Aorta (tissue), 5 donors: ENCODE measurements around the gene HESX1. TPM values are rescaled to one million over a fixed set of nuclear protein-coding genes. Genes with fewer than 3 reads are reported as not detected.

ENCODE experiments used
- ATAC-seq: fragments of 200-7000 bp; cut with Tn5 transposase; one replicate; pipeline ENCODE4 v1.9.1; 2022; ENCODE audit warnings: moderate library complexity; ENCODE audit not compliant: low FRiP score
- DNase-seq, 2 donors: peaks; one replicate each; pipeline ENCODE4 v3.0.0-alpha.2; 2020
- H3K27ac ChIP-seq, 2 donors: one replicate each; pipeline ENCODE4 v1.5.1; 2013; ENCODE audit warnings: low read length in 2 of 2, mild to moderate bottlenecking in 2 of 2, moderate library complexity in 2 of 2, control low read depth in 1 of 2, inconsistent platforms in 1 of 2, low read depth in 1 of 2
- H3K27me3 ChIP-seq, 2 donors: one replicate each; pipeline ENCODE4 v1.6.1; 2013; ENCODE audit warnings: control low read depth in 1 of 2, low read length in 1 of 2, mild to moderate bottlenecking in 1 of 2, moderate library complexity in 1 of 2; ENCODE audit not compliant: insufficient read depth in 2 of 2, control insufficient read depth in 1 of 2
- H3K36me3 ChIP-seq, 2 donors: one replicate each; pipeline ENCODE4 v1.6.1; 2013; ENCODE audit warnings: control low read depth in 1 of 2, low read length in 1 of 2, mild to moderate bottlenecking in 1 of 2; ENCODE audit not compliant: insufficient read depth in 2 of 2, control insufficient read depth in 1 of 2
- H3K4me1 ChIP-seq, 2 donors: one replicate each; pipeline ENCODE4 v1.6.1; 2013; ENCODE audit warnings: low read length in 2 of 2, control low read depth in 1 of 2, mild to moderate bottlenecking in 1 of 2, moderate library complexity in 1 of 2; ENCODE audit not compliant: insufficient read depth in 2 of 2, control insufficient read depth in 1 of 2
- H3K4me3 ChIP-seq, 2 donors: one replicate each; pipeline ENCODE4 v1.5.1; 2013; ENCODE audit warnings: low read length in 2 of 2, control low read depth in 1 of 2, mild to moderate bottlenecking in 1 of 2
- H3K9me3 ChIP-seq: one replicate; pipeline ENCODE4 v1.6.1; 2013; ENCODE audit warnings: mild to moderate bottlenecking, low read length; ENCODE audit not compliant: control insufficient read depth
- WGBS, 2 donors: extraction: QIAGEN DNeasy Blood & Tissue Kit; methylation state at CpG; one replicate each; pipeline ENCODE4 v1.1.7; 2013; 5-methylcytosine and 5-hydroxymethylcytosine counted together
- intact Hi-C, 2 donors: fragments of 100-400 bp; cut with DNase I; formaldehyde crosslinking; loops; one replicate each; pipeline versions ENCODE4 v1.14.2 to v1.15.0; 2022
- long read RNA-seq, 2 donors: library from polyadenylated mRNA; unstranded; transcript quantifications; one replicate each; pipeline ENCODE4 v2.0.0, GENCODE V29; 2020 to 2021
- polyA plus RNA-seq, 2 donors: library from polyadenylated mRNA; stranded (reverse); fragments of 200-250 nt; gene quantifications; one replicate each; pipeline ENCODE4 v1.2.3, GENCODE V29; 2013
- total RNA-seq, 2 donors: library from RNA; stranded (reverse); fragmentation: NEBNext Ultra II Directional; extraction: Animal tissue kit (Norgen Biotek cat#: 25700); gene quantifications; one replicate each; pipeline ENCODE4 v1.2.1, GENCODE V29; 2021
- donor health status: healthy with polysubstance abuse.
- donor health status: Bipolar disorder and iron deficiency.
- donor health status: DM: no; HTN: no; CAD: no.
- donor health status: DM: no; HTN: no; CAD: no.
- donor health status: DM: yes; HTN: yes; CAD: no.

HESX1 gene
- total RNA-seq, result 1 to 10 TPM in 1 of 2 donors, under 1 TPM in 1; 0.36 to 1.9 TPM
- 1 to 10 TPM in 1 of 2 donors, under 1 TPM in 1; 0.95 to 1.8 TPM for polyA plus RNA-seq
- long read RNA-seq, donor 1, result 0 reads
- long read RNA-seq, donor 2, partial matches to known transcripts, result 0 of 1 reads
- long read RNA-seq, donor 2, other reads (novel, unspliced or antisense), result 1 of 1 reads

DNA sequence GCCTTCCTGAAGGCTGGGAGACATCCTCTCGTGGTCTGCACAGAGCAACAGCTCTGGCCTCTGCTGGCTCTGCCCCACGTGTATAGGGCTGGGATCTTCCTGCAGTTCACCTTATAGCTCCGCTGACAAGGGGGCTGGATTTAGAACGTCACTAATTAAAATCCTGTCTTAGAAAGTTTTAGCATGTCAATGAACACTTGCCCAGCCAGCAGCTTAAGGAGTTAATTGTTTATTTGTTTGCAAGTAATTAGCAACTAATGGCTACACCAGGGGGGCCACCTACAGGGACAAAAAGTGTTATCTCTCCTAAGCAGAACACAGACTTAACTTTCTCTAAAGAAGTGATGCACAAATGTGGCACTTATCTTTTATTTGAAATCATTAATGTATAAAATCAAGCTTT is at the start of gene HESX1:
Gene HESX1 (minus strand): TSS at position 84 of the 403 bp plus-strand sequence. CDS start 60 bp downstream, at position 24.
- H3K4me3 ChIP-seq, result no peak within 1 kb of the TSS
- DNase-seq (no peak), ATAC-seq (no peak)
- WGBS, 2 donors, result 51 to 57% methylated on average over 4 of the region's 4 CpGs
- no peak within 1 kb of the TSS for H3K27ac ChIP-seq
- no peaks in the 10 kb centered on the region for H3K9me3 ChIP-seq
- intact Hi-C loops, result no loop called here
- no peaks in the 10 kb centered on the region for H3K36me3 ChIP-seq
- no peaks in the 10 kb centered on the region for H3K4me1 ChIP-seq
- H3K27me3 ChIP-seq, result no peaks in the 10 kb centered on the region

GRCh38 chr3:57244946-57245345 is 45.2 kb upstream of the HESX1 start:
- 83 to 87% methylated on average over 2 of the region's 2 CpGs for WGBS, 2 donors
- Histone ChIP-seq H3K9me3 (no peaks in the 10 kb centered on the region), H3K4me1 (no peaks in the 10 kb centered on the region), H3K27me3 (no peaks in the 10 kb centered on the region), H3K36me3 (peaks cover 10 to 11% of the 10 kb centered on the region in 2 donors), H3K4me3 (no peak overlapping the region), H3K27ac (no peak overlapping the region)
- DNase-seq (no peak), ATAC-seq (no peak)
- intact Hi-C loops, result no loop called here

- Histone ChIP-seq H3K27ac (no peak overlapping the region), H3K4me3 (no peak overlapping the region), H3K36me3 (no peaks in the 10 kb centered on the region), H3K27me3 (no peaks in the 10 kb centered on the region), H3K9me3 (no peaks in the 10 kb centered on the region), H3K4me1 (peaks cover 0 to 1% of the 10 kb centered on the region in 2 donors)
- intact Hi-C loops, result no loop called here
- WGBS, 2 donors, result 83 to 86% methylated on average over 13 of the region's 13 CpGs
- ATAC-seq (no peak), DNase-seq (no peak)
Measured at GRCh38 chr3:57234613-57235575, 35.1 kb upstream of the HESX1 start.

GRCh38 chr3:57233799-57234198 is 34.0 kb upstream of the HESX1 start:
- DNase-seq (no peak), ATAC-seq (no peak)
- no peaks in the 10 kb centered on the region for H3K36me3 ChIP-seq
- intact Hi-C loops, result no loop called here
- 77 to 82% methylated on average over 2 of the region's 2 CpGs for WGBS, 2 donors
- H3K9me3 ChIP-seq, result no peaks in the 10 kb centered on the region
- H3K27ac ChIP-seq, result no peak overlapping the region
- no peaks in the 10 kb centered on the region for H3K27me3 ChIP-seq
- H3K4me3 ChIP-seq, result no peak overlapping the region
- peaks cover 0 to 1% of the 10 kb centered on the region in 2 donors for H3K4me1 ChIP-seq

GRCh38 chr3:57230006-57230405 is 30.2 kb upstream of the HESX1 start:
- Histone ChIP-seq H3K36me3 (no peaks in the 10 kb centered on the region), H3K27me3 (no peaks in the 10 kb centered on the region), H3K9me3 (no peaks in the 10 kb centered on the region), H3K27ac (no peak overlapping the region), H3K4me1 (peaks cover 0 to 1% of the 10 kb centered on the region in 2 donors), H3K4me3 (no peak overlapping the region)
- ATAC-seq (no peak), DNase-seq (no peak)
- 82 to 83% methylated on average over 2 of the region's 2 CpGs for WGBS, 2 donors
- intact Hi-C loops, result no loop called here

- H3K4me1 ChIP-seq, result peaks cover 0 to 1% of the 10 kb centered on the region in 2 donors
- H3K4me3 ChIP-seq, result peak overlapping the region; percentile 82 to 89
- peak; percentile 58 to 85 for DNase-seq
- peak; percentile 78 for ATAC-seq
- H3K36me3 ChIP-seq, result no peaks in the 10 kb centered on the region
- intact Hi-C loops, result loop anchor here (2.0 to 10.0 kb wide), 4 partner anchors 63 to 529 kb away; partner anchors contain the start of genes IL17RD (in 1 of the 2) and SLMAP (in 1 of the 2)
- 0% methylated on average over 62 to 70 of the region's 70 CpGs for WGBS, 2 donors
- no peaks in the 10 kb centered on the region for H3K9me3 ChIP-seq
- peak overlapping the region; percentile 20 to 78 for H3K27ac ChIP-seq
- no peaks in the 10 kb centered on the region for H3K27me3 ChIP-seq
Measured at GRCh38 chr3:57227930-57228751, 28.4 kb upstream of the HESX1 start.

DNA sequence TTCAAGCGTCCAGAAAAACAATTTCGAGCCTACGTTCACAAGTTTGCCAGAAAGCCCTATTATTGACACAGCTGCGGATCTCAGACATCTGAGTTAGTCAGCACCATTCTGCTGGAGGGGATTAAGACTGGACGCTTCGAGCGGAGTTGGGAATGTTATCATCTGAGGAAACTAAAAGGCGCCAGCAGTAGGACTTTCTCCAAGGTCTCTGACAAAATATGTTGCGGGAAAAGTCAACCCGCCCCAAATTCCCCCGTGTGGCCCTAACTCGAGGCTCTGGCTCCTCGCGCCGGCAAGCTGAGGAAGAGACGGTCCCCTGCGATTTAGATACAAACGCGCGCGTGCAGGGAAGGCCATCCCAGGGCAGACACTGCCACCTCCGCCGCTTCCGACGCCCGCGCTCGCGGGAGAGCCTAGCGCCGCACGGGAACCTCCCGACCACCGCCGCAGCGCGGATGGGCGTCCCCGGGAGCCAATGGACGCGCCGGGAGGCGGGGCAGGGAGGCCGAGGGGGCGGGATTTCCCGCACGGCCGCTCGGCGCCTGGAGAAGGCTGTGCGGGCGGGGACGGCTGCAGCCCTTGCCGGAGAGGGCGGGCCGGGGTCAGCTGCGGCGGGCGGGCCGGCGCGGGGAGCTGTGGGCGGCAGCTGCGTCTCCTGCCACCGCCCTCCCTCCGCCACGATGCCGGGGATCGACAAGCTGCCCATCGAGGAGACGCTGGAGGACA is 27.6 kb upstream of the HESX1 start, which contains the start of gene APPL1:
Gene APPL1 (plus strand): TSS at position 526 of the 726 bp plus-strand sequence. CDS start 155 bp downstream, at position 681.
- DNase-seq, result peak; percentile 95 to 97
- peak within 1 kb of the TSS; percentile 82 to 89 for H3K4me3 ChIP-seq
- H3K27me3 ChIP-seq, result no peaks in the 10 kb centered on the region
- WGBS, 2 donors, result 0% methylated on average over 58 to 71 of the region's 71 CpGs
- H3K4me1 ChIP-seq, result peaks cover 0 to 1% of the 10 kb centered on the region in 2 donors
- peak; percentile 99 for ATAC-seq
- intact Hi-C loops, result loop anchor here (2.0 to 10.0 kb wide), 4 partner anchors 63 to 530 kb away; partner anchors contain the start of genes IL17RD (in 1 of the 2) and SLMAP (in 1 of the 2)
- no peaks in the 10 kb centered on the region for H3K9me3 ChIP-seq
- H3K36me3 ChIP-seq, result no peaks in the 10 kb centered on the region
- peak within 1 kb of the TSS; percentile 20 to 85 for H3K27ac ChIP-seq
